HG02571 (cell line): Measurements from ENCODE around the gene EMC8.
"Not testable (repeated sequence)": the region's sequence is repeated elsewhere in the genome, so short reads cannot be mapped to it uniquely, and the experiment has no call there.

Source experiments
- ATAC-seq: cut with Tn5 transposase; IDR thresholded peaks from one replicate; pipeline ENCODE4 v1.9.1; 2021; ENCODE audit warnings: mild to moderate bottlenecking, moderate library complexity; ENCODE audit not compliant: unreplicated experiment

The EMC8 gene

GRCh38 chr16:85835227-85835751 lies 35.9 kb upstream of the EMC8 start:
- ATAC-seq, result no peak

GRCh38 chr16:85834741-85835140 lies 35.4 kb upstream of the EMC8 start:
- ATAC-seq, result no peak

GRCh38 chr16:85833219-85833920 lies 34.0 kb upstream of the EMC8 start:
- ATAC-seq, result no peak

- no peak for ATAC-seq
Measured at GRCh38 chr16:85832570-85833218, 33.4 kb upstream of the EMC8 start.

GRCh38 chr16:85830821-85831220 lies 31.5 kb upstream of the EMC8 start:
- ATAC-seq, result no peak

- ATAC-seq, result no peak
Measured at GRCh38 chr16:85829751-85830445, 30.6 kb upstream of the EMC8 start.

GRCh38 chr16:85829171-85829719 lies 29.9 kb upstream of the EMC8 start:
- no peak for ATAC-seq

GRCh38 chr16:85828166-85828565 lies 28.8 kb upstream of the EMC8 start:
- ATAC-seq, result no peak

GRCh38 chr16:85826686-85827247 lies 27.4 kb upstream of the EMC8 start:
- ATAC-seq, result no peak

GRCh38 chr16:85825326-85825725 lies 26.0 kb upstream of the EMC8 start:
- ATAC-seq, result no peak

- no peak for ATAC-seq
Measured at GRCh38 chr16:85824161-85825135, 25.1 kb upstream of the EMC8 start.

GRCh38 chr16:85823328-85823920 lies 24.1 kb upstream of the EMC8 start:
- ATAC-seq, result no peak

- no peak for ATAC-seq
Measured at GRCh38 chr16:85822145-85822544, 22.8 kb upstream of the EMC8 start.

GRCh38 chr16:85821390-85822135 lies 22.2 kb upstream of the EMC8 start:
- ATAC-seq, result no peak

GRCh38 chr16:85820604-85821372 lies 21.4 kb upstream of the EMC8 start:
- ATAC-seq, result no peak

- no peak for ATAC-seq
Measured at GRCh38 chr16:85819771-85820170, 20.4 kb upstream of the EMC8 start.

- ATAC-seq, result no peak
Measured at GRCh38 chr16:85819245-85819644, 19.9 kb upstream of the EMC8 start.

- ATAC-seq, result not testable (repeated sequence)
Measured at GRCh38 chr16:85817195-85817594, 17.9 kb upstream of the EMC8 start.
